ENCODE measurements around the gene NTNG2. TPM values are rescaled to one million over a fixed set of nuclear protein-coding genes. Genes with fewer than 3 reads are reported as not detected.

The NTNG2 gene
- total and polyA plus RNA-seq, 9 of the 15 experiments (the other 6 are each of a cell fraction or from before 2014, with no cell fraction given), result 0.01 to 0.11 (median 0.09) TPM; not detected in 6

DNA sequence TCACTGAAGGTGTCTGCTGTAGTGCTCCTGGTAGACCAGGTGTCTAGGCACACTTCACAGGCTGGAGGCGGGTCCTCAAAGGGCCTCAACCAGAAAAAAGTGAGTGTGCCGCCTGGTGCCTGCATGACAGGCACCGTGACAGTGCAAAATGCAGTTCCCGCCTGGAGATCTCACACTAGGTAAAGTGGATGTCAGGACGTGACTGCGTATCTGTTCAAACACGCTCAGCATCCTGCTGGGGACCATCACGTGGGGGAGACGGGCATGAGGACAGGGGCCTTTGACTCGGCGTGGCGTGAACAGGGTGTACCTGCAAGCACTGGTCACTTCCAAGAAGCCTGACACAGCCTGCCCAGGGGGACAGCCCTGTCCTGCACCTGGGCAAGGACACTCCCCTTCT lies 32.3 kb upstream of the NTNG2 start (continued):
- TF ChIP-seq BCLAF1 (IDR thresholded peaks at IDR 0.05; ENCODE audit: borderline replicate concordance in 1 of 2, control insufficient read depth in 1 of 2, low read depth in 2 of 2, low read length in 1 of 2), result no peak
- no peak for TF ChIP-seq MAZ (CRISPR knock-in tag; conservative IDR thresholded peaks at IDR 0.05 in 1 of 2, IDR thresholded peaks at IDR 0.05 in 1 of 2)
- no peak for TF ChIP-seq TOE1 (IDR thresholded peaks at IDR 0.05; ENCODE audit: borderline replicate concordance)
- no peak for TF ChIP-seq TOE1 (CRISPR knock-in tag; IDR thresholded peaks at IDR 0.05; ENCODE audit: borderline replicate concordance, low read depth)
- TF ChIP-seq IRF2 (CRISPR knock-in tag; IDR thresholded peaks at IDR 0.05), result no peak
- no peak for TF ChIP-seq ZNF445 (CRISPR knock-in tag; IDR thresholded peaks at IDR 0.05; ENCODE audit: low read depth)
- no peak for TF ChIP-seq CBFA2T3 (IDR thresholded peaks at IDR 0.05)
- no peak for TF ChIP-seq JUNB (CRISPR knock-in tag; conservative IDR thresholded peaks at IDR 0.05)
- no peak for TF ChIP-seq ZZZ3 (IDR thresholded peaks at IDR 0.05)
- TF ChIP-seq, protein P1, sequence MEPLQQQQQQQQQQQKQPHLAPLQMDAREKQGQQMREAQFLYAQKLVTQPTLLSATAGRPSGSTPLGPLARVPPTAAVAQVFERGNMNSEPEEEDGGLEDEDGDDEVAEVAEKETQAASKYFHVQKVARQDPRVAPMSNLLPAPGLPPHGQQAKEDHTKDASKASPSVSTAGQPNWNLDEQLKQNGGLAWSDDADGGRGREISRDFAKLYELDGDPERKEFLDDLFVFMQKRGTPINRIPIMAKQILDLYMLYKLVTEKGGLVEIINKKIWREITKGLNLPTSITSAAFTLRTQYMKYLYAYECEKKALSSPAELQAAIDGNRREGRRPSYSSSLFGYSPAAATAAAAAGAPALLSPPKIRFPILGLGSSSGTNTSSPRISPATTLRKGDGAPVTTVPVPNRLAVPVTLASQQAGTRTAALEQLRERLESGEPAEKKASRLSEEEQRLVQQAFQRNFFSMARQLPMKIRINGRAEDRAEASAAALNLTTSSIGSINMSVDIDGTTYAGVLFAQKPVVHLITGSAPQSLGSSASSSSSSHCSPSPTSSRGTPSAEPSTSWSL (CRISPR knock-in tag; IDR thresholded peaks at IDR 0.05; ENCODE audit: borderline replicate concordance), result no peak
- no peak for TF ChIP-seq PHTF2 (CRISPR knock-in tag; IDR thresholded peaks at IDR 0.05)
- no peak for TF ChIP-seq ZNF717 (CRISPR knock-in tag; IDR thresholded peaks at IDR 0.05)
- no peak for TF ChIP-seq CBX5 (IDR thresholded peaks at IDR 0.05; ENCODE audit: borderline replicate concordance, low read depth)
- TF ChIP-seq ZNF316 (IDR thresholded peaks at IDR 0.05), result peak; percentile 74
- TF ChIP-seq BRCA1 (IDR thresholded peaks at IDR 0.05), result no peak
- no peak for TF ChIP-seq BRCA1 (CRISPR knock-in tag; IDR thresholded peaks at IDR 0.05)
- no peak for TF ChIP-seq CCNT2 (IDR thresholded peaks at IDR 0.05; ENCODE audit: borderline replicate concordance, extremely low read depth, insufficient read length, low read depth, low read length)
- no peak for TF ChIP-seq FOXP1 (CRISPR knock-in tag; IDR thresholded peaks at IDR 0.05)
- no peak for TF ChIP-seq HDAC8 (tag; IDR thresholded peaks at IDR 0.05)
- TF ChIP-seq NFE2 (IDR thresholded peaks at IDR 0.05; ENCODE audit: low read depth), result peak; percentile 84
- TF ChIP-seq, protein P2, sequence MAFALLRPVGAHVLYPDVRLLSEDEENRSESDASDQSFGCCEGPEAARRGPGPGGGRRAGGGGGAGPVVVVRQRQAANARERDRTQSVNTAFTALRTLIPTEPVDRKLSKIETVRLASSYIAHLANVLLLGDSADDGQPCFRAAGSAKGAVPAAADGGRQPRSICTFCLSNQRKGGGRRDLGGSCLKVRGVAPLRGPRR (CRISPR knock-in tag; IDR thresholded peaks at IDR 0.05), result no peak
- no peak for TF ChIP-seq POLR2AphosphoS2 (IDR thresholded peaks at IDR 0.05; ENCODE audit: low read length)
- TF ChIP-seq HOXB6 (CRISPR knock-in tag; IDR thresholded peaks at IDR 0.05; ENCODE audit: borderline replicate concordance), result no peak
- TF ChIP-seq TCF7 (IDR thresholded peaks at IDR 0.05; ENCODE audit: borderline replicate concordance), result no peak
- TF ChIP-seq TRIM24 (IDR thresholded peaks at IDR 0.05), result no peak
- no peak for TF ChIP-seq DMBX1 (CRISPR knock-in tag; IDR thresholded peaks at IDR 0.05; ENCODE audit: borderline replicate concordance)
- TF ChIP-seq MAX (CRISPR knock-in tag; IDR thresholded peaks at IDR 0.05), result peak; percentile 56
